Measurements from ENCODE around the gene CCM2L. TPM values are rescaled to one million over a fixed set of nuclear protein-coding genes. Genes with fewer than 3 reads are reported as not detected.

The CCM2L gene
- total and polyA plus RNA-seq, 2 of the 8 experiments (the other 6 are each of a cell fraction or from before 2014, with no cell fraction given), result 5.5 to 15.8 TPM

- Histone ChIP-seq H2AK5ac (ENCODE audit: low read depth, low read length) (no peak overlapping the region), H3K4me1 (replicated peaks in 1 of 4; ENCODE audit: control insufficient read depth in 3 of 4, insufficient read depth in 4 of 4, low read length in 3 of 4) (peaks cover 2 to 14% (median 7%) of the 10 kb centered on the region in 4 experiments; a peak in 6 of 7 replicates), H3K14ac (ENCODE audit: insufficient read length) (no peak overlapping the region), H3K23ac (ENCODE audit: insufficient read length) (no peak overlapping the region), H3K36me3 (ENCODE audit: control insufficient read depth in 2 of 4, insufficient read depth in 4 of 4, low read length in 3 of 4) (no peaks in the 10 kb centered on the region), H3K9ac (replicated peaks in 1 of 4; ENCODE audit: extremely low read depth in 1 of 4, low read depth in 3 of 4, low read length in 3 of 4) (no peak overlapping the region), H2AFZ (ENCODE audit: low read length) (no peak overlapping the region), H3K4me2 (ENCODE audit: insufficient read depth in 1 of 2, low read depth in 2 of 2, low read length in 2 of 2) (no peak overlapping the region), H3K79me1 (ENCODE audit: low read depth, low read length) (no peaks in the 10 kb centered on the region), H3K23me2 (ENCODE audit: low read depth, low read length) (peaks cover 8% of the 10 kb centered on the region), H3K56ac (replicated peaks; ENCODE audit: insufficient read length, low read depth, low read length) (no peak overlapping the region), H2BK20ac (ENCODE audit: low read length) (no peak overlapping the region), H3K4ac (replicated peaks; ENCODE audit: insufficient read length, low read depth, low read length) (no peak overlapping the region), H3K27ac (ENCODE audit: low read depth, low read length) (no peak overlapping the region), H4K20me1 (replicated peaks in 1 of 2; ENCODE audit: control insufficient read depth in 1 of 2, insufficient read depth in 2 of 2, low read length in 2 of 2) (no peaks in the 10 kb centered on the region), H3K79me2 (ENCODE audit: control insufficient read depth in 1 of 2, insufficient read depth in 2 of 2, low read length in 2 of 2) (no peaks in the 10 kb centered on the region), H4K8ac (ENCODE audit: extremely low read depth, insufficient read depth, low read length) (no peak overlapping the region), H3K18ac (ENCODE audit: extremely low read depth, low read length) (no peak overlapping the region), H3K27me3 (replicated peaks in 1 of 4; ENCODE audit: control insufficient read depth in 3 of 4, extremely low read depth in 1 of 4, insufficient read depth in 3 of 4, low read length in 3 of 4) (peaks cover 0 to 8% (median under 1%) of the 10 kb centered on the region in 4 experiments; a peak in 4 of 7 replicates), H3K4me3 (ENCODE audit: extremely low read depth in 1 of 4, insufficient read depth in 2 of 4, low read depth in 3 of 4, low read length in 4 of 4) (no peak overlapping the region), H4K91ac (replicated peaks; ENCODE audit: insufficient read length, low read length) (no peak overlapping the region), H2BK15ac (ENCODE audit: low read length) (no peak overlapping the region), H4K5ac (ENCODE audit: insufficient read length, low read depth, low read length) (no peak overlapping the region), H2BK12ac (ENCODE audit: low read depth, low read length) (no peak overlapping the region), H2BK120ac (replicated peaks; ENCODE audit: low read depth, low read length) (no peak overlapping the region), H2BK5ac (ENCODE audit: low read depth, low read length) (no peak overlapping the region), H3K9me3 (ENCODE audit: insufficient read depth in 2 of 2, low read depth in 1 of 2, low read length in 1 of 2) (no peaks in the 10 kb centered on the region; a peak in 1 of 4 replicates)
- DNase-seq (ENCODE audit: low read depth in 1 of 2, low spot score in 2 of 2), result no peak
- TF ChIP-seq SP1 (IDR thresholded peaks at IDR 0.05; ENCODE audit: low read depth, low read length) (no peak), NANOG (IDR thresholded peaks at IDR 0.05; ENCODE audit: insufficient read depth, low read depth, low read length, poor library complexity, severe bottlenecking) (no peak), SRF (IDR thresholded peaks at IDR 0.05; ENCODE audit: low read depth, low read length) (no peak), EGR1 (IDR thresholded peaks at IDR 0.05; ENCODE audit: borderline replicate concordance, low read depth, low read length) (no peak), RNF2 (IDR thresholded peaks at IDR 0.05; ENCODE audit: borderline replicate concordance, low read depth, low read length, missing control alignments, poor library complexity, severe bottlenecking) (no peak), RFX5 (IDR thresholded peaks at IDR 0.05; ENCODE audit: borderline replicate concordance, low read depth, low read length) (no peak), YY1 (IDR thresholded peaks at IDR 0.05; ENCODE audit: low read depth, low read length) (no peak), ASH2L (IDR thresholded peaks at IDR 0.05; ENCODE audit: low read length) (no peak), POU5F1 (IDR thresholded peaks at IDR 0.05; ENCODE audit: low read depth, low read length) (no peak), NRF1 (IDR thresholded peaks at IDR 0.05; ENCODE audit: low read depth, low read length) (no peak)
- FAIRE-seq, result no peak
- 91% methylated on average over 4 of the region's 4 CpGs; no CpG with 5 or more reads in 1 of the 2 experiments for whole genome bisulfite sequencing, 2 experiments (ENCODE audit: extremely low coverage in 1 of 2, insufficient coverage in 1 of 2, insufficient read length in 1 of 2, insufficient replicate concordance in 2 of 2, low coverage in 1 of 2, low lambda C conversion rate in 2 of 2, missing lambda C conversion rate in 1 of 2)
- ChIA-PET CTCF (ENCODE audit: partially characterized antibody) (interaction anchor here (1.2 to 5.9 kb wide), 2 partner anchors 11 to 187 kb away, joined by 3 to 85 read pairs; no protein-coding TSS in a partner anchor), POLR2A (ENCODE audit: partially characterized antibody) (interaction anchor here (1.0 kb wide), 1 partner anchor 15 kb away, joined by 3 read pairs; no protein-coding TSS in a partner anchor)
Measured at GRCh38 chr20:32021091-32021490, 10.9 kb downstream of the CCM2L start.
